DMS79 treated with DMSO at 0.1 percent for 48 hours (cell line): ENCODE results near the gene STAP2.
"Not testable (repeated sequence)": the region's sequence is repeated elsewhere in the genome, so short reads cannot be mapped to it uniquely, and the experiment has no call there.

Experiments used
- DNase-seq: peaks from one replicate; lab custom pipeline; 2025; lab: John Stamatoyannopoulos, UW

STAP2 gene

DNA sequence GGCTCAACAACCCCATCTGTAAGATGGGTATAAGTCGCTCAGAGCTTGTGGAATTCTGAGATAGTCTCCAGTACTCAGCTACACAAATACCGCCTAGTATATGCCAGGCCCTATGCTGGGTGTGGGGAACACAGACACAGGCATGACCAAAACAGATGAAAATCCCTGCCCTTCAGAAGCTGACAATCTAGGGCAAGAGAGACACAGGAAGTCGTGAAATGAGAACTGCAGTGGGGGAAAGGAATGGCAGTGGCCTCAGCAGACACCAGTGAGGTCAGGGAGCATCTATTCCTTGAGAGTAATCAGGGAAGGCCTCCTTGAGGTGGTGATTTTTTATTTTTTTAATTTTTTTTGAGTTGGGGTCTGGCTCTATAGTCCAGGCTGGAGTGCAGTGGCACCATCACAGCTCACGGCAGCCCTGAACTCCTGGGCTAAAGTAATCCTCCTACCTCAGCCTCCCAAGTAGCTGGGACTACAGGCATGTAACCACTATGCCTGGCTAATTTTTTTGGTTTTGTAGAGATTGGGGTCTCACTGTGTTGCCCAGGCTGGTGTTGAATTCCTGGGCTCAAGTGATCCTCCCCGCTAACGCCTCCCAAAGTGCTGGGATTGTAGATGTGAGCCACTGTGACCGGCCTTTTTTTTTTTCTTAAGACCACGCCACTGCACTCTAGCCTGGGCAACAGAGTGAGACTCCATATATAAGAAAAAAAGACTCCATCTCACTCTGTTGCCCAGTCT lies 39.6 kb downstream of the STAP2 start:
- no peak for DNase-seq

DNA sequence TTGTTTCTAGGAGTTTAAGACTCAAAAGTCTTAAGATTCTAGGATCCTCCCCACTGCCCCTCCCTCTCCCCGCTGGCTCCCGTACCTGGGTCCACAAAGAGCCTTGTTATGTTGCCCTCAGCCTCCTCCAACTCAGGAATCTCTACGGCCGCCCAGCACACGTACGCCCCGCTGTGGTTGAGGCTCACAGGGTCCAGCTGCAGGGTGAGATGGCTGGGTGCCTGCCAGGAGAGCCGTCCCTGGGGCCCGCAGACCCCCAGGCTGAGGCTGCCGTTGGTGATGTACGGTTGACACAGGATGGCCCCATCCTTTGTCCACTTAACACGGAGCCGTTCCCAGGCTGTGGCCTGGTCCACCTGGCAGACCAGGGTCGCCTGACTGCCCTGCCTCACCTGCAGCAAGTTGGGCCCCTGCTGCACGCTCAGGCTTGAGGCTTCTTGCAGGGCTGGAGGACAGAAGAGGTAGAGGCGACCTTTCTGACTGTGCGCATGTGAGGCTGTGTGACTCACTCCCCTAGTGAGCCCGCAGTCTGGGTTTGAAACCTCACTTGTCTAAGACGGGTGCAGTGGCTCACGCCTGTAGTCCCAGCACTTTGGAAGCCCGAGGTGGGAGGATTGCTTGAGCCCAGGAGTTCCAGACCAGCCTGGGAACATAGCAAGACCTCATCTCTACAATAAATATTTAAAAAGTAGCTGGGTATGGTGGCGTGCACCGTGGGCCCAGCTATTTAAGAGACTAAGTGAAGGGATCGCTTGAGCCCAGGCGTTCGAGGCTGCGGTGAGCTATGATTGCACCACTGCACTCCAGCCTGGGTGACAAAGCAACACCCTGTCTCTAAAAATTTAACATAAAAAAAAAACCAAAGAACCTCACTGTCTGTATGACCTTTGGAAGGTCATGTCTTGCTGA lies 40.5 kb downstream of the STAP2 start:
- no peak for DNase-seq

GRCh38 chr19:4295972-4296771 lies 42.5 kb downstream of the STAP2 start:
- peak; percentile 76 for DNase-seq

DNA sequence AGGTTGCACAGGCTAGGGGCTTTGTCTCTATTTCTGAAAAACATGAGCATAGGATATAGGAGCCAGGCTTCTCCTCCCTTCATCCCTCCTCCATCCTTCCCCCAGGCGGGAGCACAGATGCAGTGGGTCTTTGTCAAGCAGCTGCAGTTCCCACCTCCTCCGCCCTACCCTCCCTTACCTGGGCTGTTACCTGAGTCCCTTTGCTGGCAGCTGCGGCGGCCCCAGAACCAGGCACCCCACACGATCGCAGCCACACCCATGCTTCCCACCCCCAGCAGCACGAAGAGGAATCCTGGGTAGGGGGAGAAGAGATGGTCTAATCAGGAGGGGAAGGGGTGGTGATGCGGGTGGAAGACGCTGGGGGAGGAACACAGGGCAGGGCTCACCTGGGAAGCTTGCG lies 44.2 kb downstream of the STAP2 start:
- no peak for DNase-seq

DNA sequence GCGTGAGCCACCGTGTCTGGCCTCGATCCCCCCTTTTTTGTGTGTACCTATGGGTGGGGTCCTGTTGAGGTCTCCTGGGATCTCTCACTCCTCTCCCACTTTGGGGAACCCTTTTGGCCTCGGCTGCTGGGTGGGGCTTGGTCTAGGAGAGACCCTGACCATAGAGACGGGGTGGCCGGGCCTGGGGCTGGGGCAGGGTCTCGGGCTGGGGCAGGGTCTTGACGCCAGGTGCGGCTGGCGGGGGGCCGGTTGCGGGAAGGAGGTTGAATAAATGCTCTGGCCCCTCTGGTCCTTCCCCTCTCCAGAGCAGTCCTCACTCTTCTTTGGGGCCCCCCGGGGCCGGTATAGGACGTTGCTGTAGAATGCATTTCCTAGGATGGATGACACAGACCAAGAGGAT lies 46.1 kb downstream of the STAP2 start:
- DNase-seq = no peak

DNA sequence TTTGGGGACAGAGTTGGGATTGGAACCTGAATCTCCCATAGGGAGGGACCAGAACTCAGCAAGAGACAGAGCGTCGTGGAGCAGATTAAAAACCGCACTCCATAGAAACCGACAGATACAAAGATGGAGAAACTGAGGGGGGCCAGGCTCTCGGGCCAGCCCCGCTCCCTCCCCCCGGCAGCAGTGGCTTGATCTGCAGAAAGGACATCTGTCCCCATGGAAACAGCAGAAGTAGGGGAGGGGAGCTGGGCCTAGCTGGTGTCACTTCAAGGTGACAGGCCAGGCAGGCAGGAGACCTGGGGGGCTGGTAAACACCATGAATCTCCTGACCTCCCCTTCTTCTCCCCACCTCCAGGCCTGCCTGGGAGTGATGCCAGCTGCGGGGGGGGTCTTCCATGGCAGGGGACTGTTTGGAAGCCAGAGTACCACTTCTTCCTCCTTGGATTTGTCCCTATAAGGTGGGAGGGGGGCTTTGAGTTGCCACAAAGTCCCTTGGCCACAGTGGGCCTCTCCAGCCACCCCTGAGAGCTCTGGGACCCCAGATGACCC lies 47.4 kb downstream of the STAP2 start:
- no peak for DNase-seq

- DNase-seq = no peak
These were observed 50.4 kb downstream of the STAP2 start for GRCh38 chr19:4288091-4288777.

- not testable (repeated sequence) for DNase-seq
These were observed 52.5 kb downstream of the STAP2 start for GRCh38 chr19:4286141-4286540.

- DNase-seq = no peak
These were observed 53.7 kb downstream of the STAP2 start for GRCh38 chr19:4284974-4285373.

DNA sequence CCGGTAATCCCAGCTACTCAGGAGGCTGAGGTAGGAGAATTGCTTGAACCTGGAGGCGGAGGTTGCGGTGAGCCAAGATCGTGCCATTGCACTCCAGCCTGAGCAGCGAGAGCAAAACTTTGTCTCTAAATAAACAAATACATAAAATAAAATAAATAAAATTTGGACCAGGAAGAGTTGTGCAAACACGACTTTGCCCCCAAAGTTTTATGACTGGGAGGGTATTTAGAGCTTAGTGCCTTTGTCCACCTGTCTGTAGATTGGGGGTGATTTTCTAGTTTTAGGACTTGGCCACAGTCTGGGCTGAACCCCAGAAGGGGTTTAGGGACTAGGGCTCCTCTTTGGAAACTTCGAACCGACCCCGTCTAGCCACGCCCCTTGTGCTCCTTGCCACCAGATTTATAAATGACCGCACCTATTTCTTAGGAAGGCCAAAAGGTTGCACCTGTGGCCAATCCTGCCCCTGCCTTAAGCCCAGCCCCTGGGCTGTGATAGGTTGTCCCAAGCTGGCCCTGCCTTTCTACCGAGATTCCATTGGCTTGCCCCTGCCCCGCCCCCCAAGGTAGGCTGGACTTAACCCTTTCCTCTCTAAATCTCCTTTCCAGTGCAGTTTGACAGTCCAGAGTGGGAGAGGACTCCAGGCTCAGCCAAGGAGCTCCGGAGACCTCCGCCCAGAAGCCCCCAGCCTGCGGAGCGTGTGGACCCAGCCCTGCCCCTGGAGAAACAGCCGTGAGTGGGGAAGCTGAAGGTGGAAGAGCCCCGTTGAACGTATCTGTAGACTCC lies 54.3 kb downstream of the STAP2 start:
- DNase-seq = no peak

DNA sequence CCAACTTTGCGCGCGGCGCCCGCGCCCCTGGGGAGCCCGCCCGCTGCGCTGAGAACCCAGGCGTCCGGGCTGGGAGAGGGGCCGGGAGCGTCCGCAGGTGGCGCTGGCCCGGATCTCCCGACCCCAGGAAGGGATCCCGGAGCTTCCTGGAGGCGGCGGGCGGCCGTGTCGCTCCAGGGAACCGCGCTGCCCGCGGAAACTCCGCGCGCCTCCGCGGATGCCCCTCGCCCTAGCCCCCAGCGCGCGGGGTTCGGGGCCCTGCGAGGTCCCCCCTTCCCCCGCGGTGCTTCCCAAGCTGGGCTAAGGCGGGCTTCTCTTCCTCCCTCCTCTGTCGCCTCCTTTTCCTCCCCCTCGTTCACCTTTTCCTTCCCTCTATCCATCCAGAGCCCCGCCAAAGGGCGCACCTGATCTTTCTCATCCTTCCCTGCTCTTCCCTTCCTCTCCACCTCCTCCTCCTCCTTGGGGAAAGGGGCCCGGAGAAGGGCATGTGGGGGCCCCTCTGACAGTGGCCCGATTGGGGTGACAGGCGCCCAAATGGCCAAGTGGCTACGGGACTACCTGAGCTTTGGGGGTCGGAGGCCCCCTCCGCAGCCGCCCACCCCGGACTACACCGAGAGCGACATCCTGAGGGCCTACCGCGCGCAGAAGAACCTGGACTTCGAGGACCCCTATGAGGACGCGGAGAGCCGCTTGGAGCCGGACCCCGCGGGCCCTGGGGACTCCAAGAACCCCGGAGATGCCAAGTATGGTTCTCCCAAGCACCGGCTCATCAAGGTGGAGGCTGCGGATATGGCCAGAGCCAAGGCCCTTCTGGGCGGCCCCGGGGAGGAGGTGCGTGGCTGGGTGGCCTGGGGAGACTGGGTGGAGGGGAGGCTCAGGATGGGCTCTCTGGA lies 58.9 kb downstream of the STAP2 start:
- DNase-seq = no peak

- no peak for DNase-seq
These were observed 59.4 kb downstream of the STAP2 start for GRCh38 chr19:4279267-4279529.

- DNase-seq = peak; percentile 22
These were observed 60.0 kb downstream of the STAP2 start, which contains the start of gene SHD for GRCh38 chr19:4278419-4279266. Gene SHD, plus strand, starts transcription at chr19:4279266. Its CDS starts 798 bp downstream, at chr19:4280064.

GRCh38 chr19:4278010-4278409 lies 60.6 kb downstream of the STAP2 start:
- DNase-seq = no peak

DNA sequence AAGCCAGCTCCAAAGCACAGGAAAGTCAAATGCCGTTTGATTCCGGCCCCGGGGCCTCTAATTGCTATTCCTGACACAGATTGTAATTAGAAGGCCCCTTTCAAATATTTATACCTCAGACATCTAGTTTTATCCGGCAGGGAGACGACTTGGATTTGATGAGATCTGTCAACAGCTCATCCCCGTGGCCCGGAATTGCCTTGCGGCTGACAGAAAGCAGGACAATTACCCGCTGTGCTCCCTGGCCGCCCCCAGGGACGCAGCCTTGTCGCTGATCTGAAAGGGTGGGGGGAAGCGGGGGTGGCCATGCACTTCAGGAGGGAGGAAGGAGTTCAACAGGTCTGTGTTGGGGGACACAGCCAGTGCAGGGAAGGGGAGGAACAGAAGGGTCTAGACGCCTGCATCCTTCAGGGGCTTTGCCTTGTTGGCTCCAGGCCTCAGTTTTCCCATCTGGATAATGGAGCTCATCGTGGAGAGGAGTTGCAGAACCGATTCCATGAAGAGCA lies 61.4 kb downstream of the STAP2 start:
- no peak for DNase-seq

GRCh38 chr19:4274321-4274686 lies 64.3 kb downstream of the STAP2 start:
- not testable (repeated sequence) for DNase-seq
